Measurements from ENCODE around the gene IKZF3. TPM values are rescaled to one million over a fixed set of nuclear protein-coding genes. Genes with fewer than 3 reads are reported as not detected.

Gene IKZF3
- polyA plus RNA-seq, 1 donor (not counting 4 experiments of a cell fraction or from before 2014, with no cell fraction given) = not detected

GRCh38 chr17:39747745-39748144, 116.4 kb downstream of the IKZF3 start:
- dilution Hi-C loops (cut with MboI; ENCODE audit: extremely low pct_ligation_motif_present, low sequenced_read_pairs) = no loop called here
- Histone ChIP-seq H3K4me2 (ENCODE audit: control insufficient read depth, extremely low read depth, insufficient read depth, low read depth, low read length) (no peak overlapping the region), H3K9me1 (ENCODE audit: control insufficient read depth, extremely low read depth, insufficient read depth, low read length) (no peaks in the 10 kb centered on the region), H3K36me3 (ENCODE audit: control insufficient read depth in 2 of 2, extremely low read depth in 1 of 2, insufficient read depth in 2 of 2, low read length in 2 of 2) (peaks cover 27 to 31% of the 10 kb centered on the region in 2 experiments), H3K4me3 (ENCODE audit: control insufficient read depth in 2 of 3, extremely low read depth in 1 of 3, insufficient read depth in 2 of 3, low read depth in 1 of 3, low read length in 3 of 3) (no peak overlapping the region), H3K79me2 (ENCODE audit: control insufficient read depth, insufficient read depth, low read length) (no peaks in the 10 kb centered on the region), H2AFZ (ENCODE audit: control insufficient read depth, low read length) (no peak overlapping the region), H3K27me3 (ENCODE audit: control insufficient read depth, extremely low read depth, insufficient read depth, low read length) (no peaks in the 10 kb centered on the region), H3K4me1 (ENCODE audit: control insufficient read depth, extremely low read depth, insufficient read depth, low read length) (peaks cover 7% of the 10 kb centered on the region), H4K20me1 (ENCODE audit: control insufficient read depth, extremely low read depth, insufficient read depth, low read length) (no peaks in the 10 kb centered on the region), H3K27ac (ENCODE audit: control insufficient read depth, insufficient read depth, low read length) (no peak overlapping the region), H3K9ac (ENCODE audit: control insufficient read depth, extremely low read depth, insufficient read depth, low read length) (no peak overlapping the region), H3K9me3 (ENCODE audit: control insufficient read depth, low read depth, low read length) (no peaks in the 10 kb centered on the region)
- TF ChIP-seq CTCF (optimal IDR thresholded peaks at IDR 0.05 in 1 of 3, IDR thresholded peaks at IDR 0.05 in 1 of 3, conservative IDR thresholded peaks at IDR 0.05 in 1 of 3; ENCODE audit: extremely low read depth in 1 of 3, insufficient read depth in 2 of 3, low read length in 3 of 3) (no peak), EZH2 (IDR thresholded peaks at IDR 0.05; ENCODE audit: low read length) (no peak)
- DNase-seq (ENCODE audit: low read depth, low spot score) (no peak), FAIRE-seq (no peak)

DNA sequence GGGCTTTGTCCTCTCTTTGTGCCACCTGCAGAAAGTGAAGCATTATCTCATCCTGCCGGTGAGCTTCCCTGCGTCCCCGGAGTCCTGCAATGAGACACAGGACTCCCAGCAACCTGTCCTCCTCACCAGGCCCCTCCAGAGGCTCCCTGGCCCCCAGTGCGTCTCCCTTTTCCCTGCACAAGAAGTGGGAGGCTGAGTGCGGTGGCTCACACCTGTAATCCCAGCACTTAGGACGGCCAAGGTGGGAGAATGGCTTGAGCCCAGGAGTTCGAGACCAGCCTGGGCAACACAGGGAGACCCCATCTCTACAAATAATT, 118.0 kb downstream of the IKZF3 start:
- dilution Hi-C loops (cut with MboI; ENCODE audit: extremely low pct_ligation_motif_present, low sequenced_read_pairs) = no loop called here
- no peaks in the 10 kb centered on the region for H3K9me1 ChIP-seq (ENCODE audit: control insufficient read depth, extremely low read depth, insufficient read depth, low read length)
- H3K36me3 ChIP-seq (ENCODE audit: control insufficient read depth in 2 of 2, extremely low read depth in 1 of 2, insufficient read depth in 2 of 2, low read length in 2 of 2) = peaks cover 29 to 32% of the 10 kb centered on the region in 2 experiments
- no peak overlapping the region for H3K4me2 ChIP-seq (ENCODE audit: control insufficient read depth, extremely low read depth, insufficient read depth, low read depth, low read length)
- DNase-seq (ENCODE audit: low read depth, low spot score) = no peak
- H3K4me3 ChIP-seq (ENCODE audit: control insufficient read depth in 2 of 3, extremely low read depth in 1 of 3, insufficient read depth in 2 of 3, low read depth in 1 of 3, low read length in 3 of 3) = no peak overlapping the region
- peaks cover 16% of the 10 kb centered on the region for H3K4me1 ChIP-seq (ENCODE audit: control insufficient read depth, extremely low read depth, insufficient read depth, low read length)
- H3K27me3 ChIP-seq (ENCODE audit: control insufficient read depth, extremely low read depth, insufficient read depth, low read length) = no peaks in the 10 kb centered on the region
- H2AFZ ChIP-seq (ENCODE audit: control insufficient read depth, low read length) = no peak overlapping the region
- no peak for FAIRE-seq
- H3K79me2 ChIP-seq (ENCODE audit: control insufficient read depth, insufficient read depth, low read length) = no peaks in the 10 kb centered on the region
- TF ChIP-seq EZH2 (IDR thresholded peaks at IDR 0.05; ENCODE audit: low read length) = no peak
- TF ChIP-seq CTCF (optimal IDR thresholded peaks at IDR 0.05 in 1 of 3, IDR thresholded peaks at IDR 0.05 in 1 of 3, conservative IDR thresholded peaks at IDR 0.05 in 1 of 3; ENCODE audit: extremely low read depth in 1 of 3, insufficient read depth in 2 of 3, low read length in 3 of 3) = no peak
- no peaks in the 10 kb centered on the region for H3K9me3 ChIP-seq (ENCODE audit: control insufficient read depth, low read depth, low read length)
- no peak overlapping the region for H3K27ac ChIP-seq (ENCODE audit: control insufficient read depth, insufficient read depth, low read length)
- no peak overlapping the region for H3K9ac ChIP-seq (ENCODE audit: control insufficient read depth, extremely low read depth, insufficient read depth, low read length)
- no peaks in the 10 kb centered on the region for H4K20me1 ChIP-seq (ENCODE audit: control insufficient read depth, extremely low read depth, insufficient read depth, low read length)

Data from keratinocyte (primary cell).